ENCODE measurements around the gene HS3ST6.

DNA sequence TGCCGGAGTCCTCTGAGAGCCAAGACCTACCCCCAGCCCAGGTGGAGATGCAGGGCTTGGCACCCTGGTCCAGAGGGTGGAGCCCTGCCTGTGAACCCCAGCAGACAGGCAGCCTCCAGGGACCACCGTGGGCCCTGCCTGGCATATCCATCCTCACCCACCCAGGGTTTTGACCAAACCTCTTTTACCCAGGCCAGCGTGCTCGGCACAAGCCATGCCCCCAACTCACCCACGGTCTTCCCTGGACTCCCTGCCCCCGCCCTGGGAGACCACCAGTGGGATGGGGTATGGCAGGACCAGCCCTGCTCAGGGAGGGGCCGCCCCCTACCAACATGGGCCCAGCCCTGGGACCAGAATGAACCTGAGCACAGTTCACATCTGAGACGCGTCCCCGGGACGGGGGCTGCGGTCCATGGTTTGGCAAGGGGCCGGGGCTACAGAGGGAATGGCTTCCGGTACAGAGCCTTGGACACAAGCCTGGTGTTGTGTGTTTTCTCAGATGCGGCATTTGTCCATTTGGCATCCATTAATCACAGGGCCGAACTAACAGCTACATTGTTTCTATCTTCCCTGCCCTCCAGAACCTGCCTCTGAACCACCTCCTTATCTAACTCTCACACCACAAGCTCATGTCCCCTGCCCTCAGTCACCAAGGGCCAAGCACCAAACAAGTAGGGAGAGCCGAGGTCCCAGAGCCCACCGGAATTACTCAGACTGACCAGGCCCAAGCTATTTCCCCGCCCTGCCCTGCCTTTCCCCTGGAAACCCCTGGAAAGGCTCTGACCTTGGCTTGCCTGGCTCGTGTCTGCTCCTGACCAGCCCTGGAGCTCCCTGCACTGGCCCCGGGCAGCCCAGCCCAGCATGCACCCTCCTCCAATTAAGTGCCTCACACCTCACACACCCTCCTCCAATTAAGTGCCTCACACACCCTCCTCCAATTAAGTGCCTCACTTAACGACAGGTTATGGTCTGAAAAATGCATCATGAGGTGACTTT is 14.1 kb downstream of the HS3ST6 start:
- TF ChIP-seq, protein P1, sequence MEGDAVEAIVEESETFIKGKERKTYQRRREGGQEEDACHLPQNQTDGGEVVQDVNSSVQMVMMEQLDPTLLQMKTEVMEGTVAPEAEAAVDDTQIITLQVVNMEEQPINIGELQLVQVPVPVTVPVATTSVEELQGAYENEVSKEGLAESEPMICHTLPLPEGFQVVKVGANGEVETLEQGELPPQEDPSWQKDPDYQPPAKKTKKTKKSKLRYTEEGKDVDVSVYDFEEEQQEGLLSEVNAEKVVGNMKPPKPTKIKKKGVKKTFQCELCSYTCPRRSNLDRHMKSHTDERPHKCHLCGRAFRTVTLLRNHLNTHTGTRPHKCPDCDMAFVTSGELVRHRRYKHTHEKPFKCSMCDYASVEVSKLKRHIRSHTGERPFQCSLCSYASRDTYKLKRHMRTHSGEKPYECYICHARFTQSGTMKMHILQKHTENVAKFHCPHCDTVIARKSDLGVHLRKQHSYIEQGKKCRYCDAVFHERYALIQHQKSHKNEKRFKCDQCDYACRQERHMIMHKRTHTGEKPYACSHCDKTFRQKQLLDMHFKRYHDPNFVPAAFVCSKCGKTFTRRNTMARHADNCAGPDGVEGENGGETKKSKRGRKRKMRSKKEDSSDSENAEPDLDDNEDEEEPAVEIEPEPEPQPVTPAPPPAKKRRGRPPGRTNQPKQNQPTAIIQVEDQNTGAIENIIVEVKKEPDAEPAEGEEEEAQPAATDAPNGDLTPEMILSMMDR (IDR thresholded peaks at IDR 0.05) = no peak
- no peak for TF ChIP-seq POLR2A (IDR thresholded peaks at IDR 0.05)
